Endothelial cell of umbilical vein (primary cell): ENCODE measurements around the gene LORICRIN. TPM values are rescaled to one million over a fixed set of nuclear protein-coding genes. Genes with fewer than 3 reads are reported as not detected.

ENCODE experiments used
- BruUV-seq: library from RNA; stranded (reverse); fragments of 400-500 nt; replicated peaks from 2 replicates; lab custom pipeline; 2021; lab: Mats Ljungman, UMichigan
- CTCF ChIA-PET: fragments of 300-600, 350-600 bp; sonication (Branson Sonifier 250); formaldehyde crosslinking; loops from one replicate; lab custom pipeline; 2021; ENCODE audit warnings: antibody characterized with exemption, inconsistent platforms; lab: Charles Lee
- POLR2A ChIA-PET: fragments of 300-600, 350-600 bp; sonication (Branson Sonifier 250); formaldehyde crosslinking; loops from one replicate; lab custom pipeline; 2021; ENCODE audit warnings: antibody characterized with exemption, inconsistent platforms; lab: Charles Lee
- DNase-seq: peaks from one replicate; pipeline ENCODE4 v3.0.0-alpha.2; 2011; ENCODE audit warnings: low read depth, low spot score
- FAIRE-seq: peaks from 2 replicates; lab custom pipeline; 2011; peaks lifted over from hg19 to GRCh38; lab: Jason Lieb, UNC
- H2AFZ ChIP-seq: 2 replicates; pipeline ENCODE4 v1.6.0; 2012; ENCODE audit warnings: low read depth, low read length, control low read depth, inconsistent platforms
- H3K27ac ChIP-seq: 2 replicates; pipeline ENCODE4 v1.5.1; 2011; ENCODE audit warnings: low read depth, mild to moderate bottlenecking, control low read depth, low read length, moderate library complexity; ENCODE audit not compliant: insufficient read depth
- H3K27me3 ChIP-seq, 2 experiments: 2 replicates each; pipeline versions ENCODE4 v1.6.0 to v1.6.1; 2011; ENCODE audit warnings: low read length in 2 of 2, mixed read lengths in 1 of 2; ENCODE audit not compliant: control insufficient read depth in 2 of 2, insufficient read depth in 2 of 2
- H3K36me3 ChIP-seq, 2 experiments: 2 replicates in 1 of 2; 3 replicates in 1 of 2; pipeline ENCODE4 v1.5.1; 2011; ENCODE audit warnings: low read length in 2 of 2, mild to moderate bottlenecking in 1 of 2, moderate library complexity in 1 of 2; ENCODE audit not compliant: control insufficient read depth in 2 of 2, insufficient read depth in 2 of 2; ENCODE audit errors: extremely low read depth in 1 of 2
- H3K4me1 ChIP-seq: 3 replicates; pipeline ENCODE4 v1.5.1; 2011; ENCODE audit warnings: mild to moderate bottlenecking, low read length; ENCODE audit not compliant: control insufficient read depth, insufficient read depth; ENCODE audit errors: extremely low read depth
- H3K4me2 ChIP-seq: 2 replicates; pipeline ENCODE4 v1.6.1; 2011; ENCODE audit warnings: low read length, control low read depth, mixed read lengths; ENCODE audit not compliant: insufficient read depth
- H3K4me3 ChIP-seq, 3 experiments: fragments of 200-600 bp in 1 of 3; sonication (generic), shearing (Covaris generic) in 1 of 3; replicated peaks in 1 of 3; 2 replicates each; pipeline ENCODE4 v1.5.1; 2011 to 2016; ENCODE audit warnings: control low read depth in 3 of 3, low read length in 3 of 3, mild to moderate bottlenecking in 2 of 3, inconsistent platforms in 1 of 3, low read depth in 1 of 3, moderate library complexity in 1 of 3; ENCODE audit not compliant: insufficient read depth in 1 of 3
- H3K79me2 ChIP-seq: 2 replicates; pipeline ENCODE4 v1.6.0; 2012; ENCODE audit warnings: low read length, inconsistent platforms; ENCODE audit not compliant: control insufficient read depth, insufficient read depth
- H3K9ac ChIP-seq: replicated peaks from 2 replicates; pipeline ENCODE3; 2011; ENCODE audit warnings: low read length, control low read depth; ENCODE audit not compliant: insufficient read depth; ENCODE audit errors: extremely low read depth
- H3K9me1 ChIP-seq: replicated peaks from 3 replicates; pipeline ENCODE4 v1.6.0; 2011; ENCODE audit warnings: mild to moderate bottlenecking, low read length; ENCODE audit not compliant: control insufficient read depth, insufficient read depth; ENCODE audit errors: extremely low read depth
- H3K9me3 ChIP-seq: replicated peaks from 2 replicates; pipeline ENCODE4 v1.5.1; 2012; ENCODE audit warnings: low read length, inconsistent platforms; ENCODE audit not compliant: control insufficient read depth, insufficient read depth
- H4K20me1 ChIP-seq: replicated peaks from 2 replicates; pipeline ENCODE3; 2011; ENCODE audit warnings: mild to moderate bottlenecking, low read length; ENCODE audit not compliant: control insufficient read depth, insufficient read depth; ENCODE audit errors: extremely low read depth
- CTCF ChIP-seq, 2 donors: IDR thresholded peaks; 1 replicate in 1 of 2; 2 replicates in 1 of 2; pipeline ENCODE4 v1.5.1; 2011; ENCODE audit warnings: low read length in 2 of 2, mild to moderate bottlenecking in 2 of 2, moderate library complexity in 2 of 2, control low read depth in 1 of 2, inconsistent platforms in 1 of 2, low read depth in 1 of 2; ENCODE audit not compliant: insufficient read depth in 1 of 2; ENCODE audit errors: extremely low read depth in 1 of 2
- EZH2 ChIP-seq: IDR thresholded peaks from 2 replicates; pipeline ENCODE4 v1.6.1; 2012; ENCODE audit warnings: borderline replicate concordance, low read depth, mild to moderate bottlenecking, moderate library complexity, low read length, inconsistent platforms; ENCODE audit not compliant: severe bottlenecking
- FOS ChIP-seq: IDR thresholded peaks from 2 replicates; pipeline ENCODE4 v1.6.1; 2011; ENCODE audit warnings: mild to moderate bottlenecking, low read length, moderate library complexity, borderline replicate concordance; ENCODE audit not compliant: insufficient read depth
- GATA2 ChIP-seq: IDR thresholded peaks from 2 replicates; pipeline ENCODE4 v1.7.0; 2011; ENCODE audit warnings: low read depth, mild to moderate bottlenecking, moderate library complexity, mixed read lengths, low read length; ENCODE audit not compliant: insufficient read length, insufficient read depth
- JUN ChIP-seq: IDR thresholded peaks from 2 replicates; pipeline ENCODE4 v1.6.1; 2011; ENCODE audit warnings: borderline replicate concordance, low read depth; ENCODE audit not compliant: insufficient read length, insufficient read depth
- MAX ChIP-seq: IDR thresholded peaks from 2 replicates; pipeline ENCODE4 v1.6.1; 2011; ENCODE audit not compliant: insufficient read depth, insufficient read length
- MYC ChIP-seq: IDR thresholded peaks from one replicate; pipeline ENCODE4 v1.6.1; 2011; ENCODE audit warnings: mild to moderate bottlenecking, low read depth, low read length
- POLR2A ChIP-seq: IDR thresholded peaks from 2 replicates; pipeline ENCODE4 v1.6.1; 2012; ENCODE audit warnings: low read depth, mild to moderate bottlenecking, control low read depth, low read length
- POLR2AphosphoS5 ChIP-seq: IDR thresholded peaks from 2 replicates; pipeline ENCODE4 v1.6.1; 2012; ENCODE audit warnings: low read depth, mild to moderate bottlenecking, control low read depth, low read length, moderate library complexity; ENCODE audit not compliant: insufficient read depth
- dilution Hi-C: fragments of 300-500 bp; cut with MboI; formaldehyde crosslinking; loops from one replicate; pipeline ENCODE4 v1.15.0; 2019; ENCODE audit warnings: low sequenced_read_pairs; ENCODE audit not compliant: extremely low pct_ligation_motif_present
- intact Hi-C: fragments of 100-400 bp; cut with micrococcal nuclease; formaldehyde crosslinking; loops from one replicate; pipeline ENCODE4 v1.10.0; 2022
- polyA plus RNA-seq, 4 experiments: library from polyadenylated mRNA; depleted of rRNA in 3 of 4; stranded (reverse) in 3 of 4; unstranded in 1 of 4; fragments of >200 nt; gene quantifications; 2 replicates each; pipeline versions ENCODE4 v1.2.1 to v1.2.3, GENCODE V29; 2011 to 2012; ENCODE audit warnings: missing spikeins in 1 of 4
- total RNA-seq: library from RNA; stranded (reverse); gene quantifications from 2 replicates; pipeline ENCODE4 v1.2.3, GENCODE V29; 2021

The LORICRIN gene
- total and polyA plus RNA-seq, 2 donors (not counting 3 experiments of a cell fraction or from before 2014, with no cell fraction given) = not detected

- Histone ChIP-seq H3K79me2 (no peaks in the 10 kb centered on the region), H3K4me3 (no peak overlapping the region)
- intact Hi-C loops = no loop called here
These were observed 14.0 kb upstream of the LORICRIN start for GRCh38 chr1:153245466-153245865.

More at GRCh38 chr1:153245466-153245865, 14.0 kb upstream of the LORICRIN start:
- Histone ChIP-seq H2AFZ (no peak overlapping the region), H3K9ac (no peak overlapping the region), H3K27ac (no peak overlapping the region), H3K36me3 (no peaks in the 10 kb centered on the region), H3K9me3 (no peaks in the 10 kb centered on the region), H3K4me2 (no peak overlapping the region), H3K4me1 (no peaks in the 10 kb centered on the region), H4K20me1 (no peaks in the 10 kb centered on the region), H3K9me1 (no peaks in the 10 kb centered on the region), H3K27me3 (no peaks in the 10 kb centered on the region)
- no peak for FAIRE-seq
- BruUV-seq = no TSS peak
- POLR2A ChIA-PET = no interaction called here
- TF ChIP-seq CTCF (IDR thresholded peaks at IDR 0.05; ENCODE audit: extremely low read depth in 1 of 2, insufficient read depth in 1 of 2, low read depth in 1 of 2, low read length in 2 of 2) = no peak
- no peak for TF ChIP-seq POLR2AphosphoS5
- TF ChIP-seq POLR2A = no peak
- no peak for TF ChIP-seq FOS
- TF ChIP-seq EZH2 = no peak
- no peak for TF ChIP-seq MAX
- TF ChIP-seq MYC = no peak
- TF ChIP-seq GATA2 = no peak
- no peak for TF ChIP-seq JUN
- dilution Hi-C loops = no loop called here
- no peak for DNase-seq
- CTCF ChIA-PET = no interaction called here
